OCI-LY3 (cell line): ENCODE measurements around the gene SETD7.

ENCODE experiments used
- CTCF ChIP-seq: fragments of 200-600, 300-600 bp; sonication (generic); IDR thresholded peaks from 2 replicates; pipeline ENCODE4 v1.5.1; 2014; ENCODE audit warnings: antibody characterized with exemption, low read length, low read depth
- EZH2phosphoT487 ChIP-seq: fragments of 200-600 bp; shearing (Covaris generic); IDR thresholded peaks from 2 replicates; pipeline ENCODE4 v1.6.1; 2018; ENCODE audit warnings: antibody characterized with exemption, mixed run types, low read depth

DNA sequence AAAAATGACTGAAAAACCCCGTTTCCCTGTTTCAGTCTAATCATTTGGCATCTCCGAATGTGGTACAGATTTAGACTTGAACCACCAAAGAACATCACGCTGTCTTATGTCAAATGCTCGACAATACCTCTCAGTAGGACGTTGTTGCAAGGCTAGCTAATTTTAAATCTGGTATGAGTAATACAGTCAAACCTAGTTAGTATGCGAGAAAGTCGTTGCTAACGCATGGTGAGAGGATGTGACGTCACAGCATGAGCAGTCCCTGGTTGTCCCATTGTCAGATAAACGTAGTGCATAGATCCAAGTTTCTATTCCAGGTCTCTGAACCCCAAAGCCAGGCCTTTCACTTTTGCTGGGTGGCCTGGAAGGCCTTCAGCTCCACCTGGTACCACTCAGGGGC lies 44.7 kb downstream of the SETD7 start:
- TF ChIP-seq CTCF (no peak), EZH2phosphoT487 (no peak)
